Thoracic aorta (tissue), 2 donors: ENCODE data around the gene TPMT. TPM values are rescaled to one million over a fixed set of nuclear protein-coding genes. Genes with fewer than 3 reads are reported as not detected.

ENCODE experiments used
- ATAC-seq: fragments of 150-250 bp; one replicate; pipeline ENCODE4 v1.8.0; 2017; ENCODE audit warnings: low read depth; ENCODE audit not compliant: insufficient number of reproducible peaks, low FRiP score
- DNase-seq: peaks from one replicate; pipeline ENCODE4 v3.0.0-alpha.2; 2020; ENCODE audit warnings: low spot score
- H3K27ac ChIP-seq, 2 donors: fragments of 200-600 bp; sonication (generic); 1 replicate in 1 of 2; 2 replicates in 1 of 2; pipeline ENCODE4 v1.5.1; 2016; ENCODE audit warnings: mild to moderate bottlenecking in 2 of 2, moderate library complexity in 2 of 2
- H3K27me3 ChIP-seq: fragments of 200-600 bp; sonication (generic); replicated peaks from 2 replicates; pipeline ENCODE4 v1.6.0; 2016; ENCODE audit warnings: mild to moderate bottlenecking; ENCODE audit not compliant: insufficient read depth
- H3K36me3 ChIP-seq: fragments of 200-600 bp; sonication (generic); one replicate; pipeline ENCODE4 v1.5.1; 2016
- H3K4me1 ChIP-seq, 2 donors: fragments of 200-600 bp; sonication (generic); 1 replicate in 1 of 2; 2 replicates in 1 of 2; pipeline versions ENCODE4 v1.5.1 to v1.6.0; 2016; ENCODE audit warnings: low read depth in 2 of 2, mild to moderate bottlenecking in 1 of 2; ENCODE audit not compliant: control insufficient read depth in 1 of 2
- H3K4me3 ChIP-seq: fragments of 200-600 bp; sonication (generic); 2 replicates; pipeline ENCODE4 v1.5.1; 2016; ENCODE audit warnings: mild to moderate bottlenecking
- H3K9me3 ChIP-seq: fragments of 200-600 bp; sonication (generic); 2 replicates; pipeline ENCODE4 v1.5.1; 2016
- total RNA-seq, 2 donors: library from RNA; depleted of rRNA; stranded (reverse); fragments of >200 nt; gene quantifications; one replicate each; pipeline versions ENCODE4 v1.1.0 to v1.2.3, GENCODE V29; 2016
- TF ChIP-seq, protein P1 (sequence below): fragments of 200-600 bp; sonication (generic); IDR thresholded peaks from one replicate; pipeline ENCODE4 v1.5.1; 2019; ENCODE audit warnings: antibody characterized with exemption

Gene TPMT
- total RNA-seq, result 1 to 10 TPM; 5.0 to 5.5 TPM

DNA sequence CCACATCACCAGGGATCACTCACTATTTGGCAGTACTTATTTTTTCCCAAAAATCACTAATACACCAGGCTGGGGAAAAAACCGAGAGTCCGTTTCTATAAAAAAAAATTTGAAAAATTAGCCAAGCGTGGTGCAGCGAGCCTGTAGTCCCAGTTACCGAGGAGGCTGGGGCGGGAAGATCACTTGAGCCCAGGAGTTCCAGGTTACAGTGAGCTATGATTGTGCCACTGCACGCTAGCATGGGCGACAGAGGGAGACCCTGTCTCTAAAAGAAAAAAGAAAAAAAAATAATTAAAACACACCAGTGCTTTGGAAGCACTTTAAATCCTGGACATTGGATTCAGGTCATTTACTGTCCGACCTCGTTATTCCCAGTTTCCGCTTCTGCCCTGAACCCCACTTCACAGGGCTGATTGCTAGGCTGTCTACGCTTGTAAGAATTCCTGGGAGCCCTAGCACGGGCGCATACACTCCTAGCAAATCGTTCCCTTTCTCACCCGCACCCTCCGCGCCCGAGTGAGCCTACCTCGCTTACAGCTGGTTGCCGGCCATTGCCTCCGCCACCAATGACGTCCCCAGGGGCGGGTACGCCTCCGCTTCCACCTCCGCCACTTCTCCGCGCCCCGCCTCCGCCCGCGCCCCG, at the start of gene TPMT:
Gene TPMT (minus strand): TSS at position 571 of the 643 bp plus-strand sequence. CDS start 5,950 bp downstream, outside the sequence.
- TF ChIP-seq, protein P1, sequence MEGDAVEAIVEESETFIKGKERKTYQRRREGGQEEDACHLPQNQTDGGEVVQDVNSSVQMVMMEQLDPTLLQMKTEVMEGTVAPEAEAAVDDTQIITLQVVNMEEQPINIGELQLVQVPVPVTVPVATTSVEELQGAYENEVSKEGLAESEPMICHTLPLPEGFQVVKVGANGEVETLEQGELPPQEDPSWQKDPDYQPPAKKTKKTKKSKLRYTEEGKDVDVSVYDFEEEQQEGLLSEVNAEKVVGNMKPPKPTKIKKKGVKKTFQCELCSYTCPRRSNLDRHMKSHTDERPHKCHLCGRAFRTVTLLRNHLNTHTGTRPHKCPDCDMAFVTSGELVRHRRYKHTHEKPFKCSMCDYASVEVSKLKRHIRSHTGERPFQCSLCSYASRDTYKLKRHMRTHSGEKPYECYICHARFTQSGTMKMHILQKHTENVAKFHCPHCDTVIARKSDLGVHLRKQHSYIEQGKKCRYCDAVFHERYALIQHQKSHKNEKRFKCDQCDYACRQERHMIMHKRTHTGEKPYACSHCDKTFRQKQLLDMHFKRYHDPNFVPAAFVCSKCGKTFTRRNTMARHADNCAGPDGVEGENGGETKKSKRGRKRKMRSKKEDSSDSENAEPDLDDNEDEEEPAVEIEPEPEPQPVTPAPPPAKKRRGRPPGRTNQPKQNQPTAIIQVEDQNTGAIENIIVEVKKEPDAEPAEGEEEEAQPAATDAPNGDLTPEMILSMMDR, result no peak
- H3K9me3 ChIP-seq, result no peaks in the 10 kb centered on the region
- no peaks in the 10 kb centered on the region for H3K36me3 ChIP-seq
- H3K27me3 ChIP-seq, result no peaks in the 10 kb centered on the region
- DNase-seq, result no peak
- H3K27ac ChIP-seq, result peak within 1 kb of the TSS; percentile 76 to 83
- H3K4me1 ChIP-seq, result peaks cover 16 to 22% of the 10 kb centered on the region in 2 donors
- peak within 1 kb of the TSS; percentile 99 for H3K4me3 ChIP-seq
- peak; percentile 82 for ATAC-seq

- peaks cover 3% of the 10 kb centered on the region for H3K36me3 ChIP-seq
Measured at GRCh38 chr6:18203786-18204185, 48.9 kb upstream of the TPMT start.

GRCh38 chr6:18192026-18192425, 37.1 kb upstream of the TPMT start:
- no peak for ATAC-seq
- H3K4me1 ChIP-seq, result no peaks in the 10 kb centered on the region
- no peak overlapping the region for H3K4me3 ChIP-seq
- no peak for DNase-seq
- H3K27ac ChIP-seq, result no peak overlapping the region
- no peaks in the 10 kb centered on the region for H3K36me3 ChIP-seq
- TF ChIP-seq, protein P1, result no peak
- H3K27me3 ChIP-seq, result no peaks in the 10 kb centered on the region
- no peaks in the 10 kb centered on the region for H3K9me3 ChIP-seq

More at GRCh38 chr6:18203786-18204185, 48.9 kb upstream of the TPMT start:
- no peaks in the 10 kb centered on the region for H3K4me1 ChIP-seq
- TF ChIP-seq, protein P1, result no peak
- ATAC-seq, result no peak
- H3K4me3 ChIP-seq, result no peak overlapping the region
- H3K27ac ChIP-seq, result no peak overlapping the region
- no peak for DNase-seq
- H3K27me3 ChIP-seq, result no peaks in the 10 kb centered on the region
- H3K9me3 ChIP-seq, result no peaks in the 10 kb centered on the region

DNA sequence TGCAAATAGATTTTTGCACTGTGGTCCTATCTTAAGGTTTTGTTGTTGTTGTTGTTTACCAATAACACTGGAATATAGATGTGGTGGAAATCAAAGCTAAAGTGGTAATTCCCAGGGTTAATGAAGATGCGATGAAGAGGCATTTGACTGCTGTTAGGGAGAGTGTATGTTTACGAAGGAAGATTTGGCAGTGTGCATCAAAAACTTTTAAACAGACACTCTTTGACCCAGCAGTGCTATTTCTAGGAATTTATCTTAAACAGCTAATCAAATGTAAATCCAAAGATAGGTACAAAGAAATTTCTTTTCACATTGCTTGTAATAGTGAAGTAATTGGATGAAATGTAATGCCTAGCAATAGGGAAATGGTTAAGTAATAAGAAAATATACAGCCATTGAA, 34.3 kb upstream of the TPMT start:
- no peaks in the 10 kb centered on the region for H3K9me3 ChIP-seq
- no peak for DNase-seq
- H3K27ac ChIP-seq, result no peak overlapping the region
- TF ChIP-seq, protein P1, result no peak
- no peak for ATAC-seq
- H3K36me3 ChIP-seq, result no peaks in the 10 kb centered on the region
- no peaks in the 10 kb centered on the region for H3K4me1 ChIP-seq
- no peaks in the 10 kb centered on the region for H3K27me3 ChIP-seq
- H3K4me3 ChIP-seq, result no peak overlapping the region

DNA sequence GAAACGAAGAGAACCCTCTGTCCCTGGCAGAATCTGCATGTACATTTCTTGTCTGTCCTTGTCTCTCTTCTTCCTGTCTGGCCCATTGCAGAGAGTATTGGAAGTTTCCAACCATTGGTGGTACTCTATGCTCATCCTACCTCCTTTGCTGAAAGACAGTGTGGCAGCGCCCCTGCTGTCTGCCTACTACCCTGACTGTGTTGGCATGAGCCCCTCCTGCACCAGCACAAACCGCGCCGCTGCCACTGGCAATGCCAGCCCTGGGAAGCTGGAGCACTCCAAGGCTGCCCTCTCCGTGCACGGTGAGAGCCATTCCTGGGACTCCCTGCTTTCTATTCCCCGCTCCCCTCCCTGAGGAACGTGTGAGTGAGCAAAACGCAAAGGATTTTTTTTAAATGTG, 32.8 kb upstream of the TPMT start:
- no peaks in the 10 kb centered on the region for H3K9me3 ChIP-seq
- DNase-seq (no peak), ATAC-seq (no peak)
- no peaks in the 10 kb centered on the region for H3K4me1 ChIP-seq
- H3K27ac ChIP-seq, result no peak overlapping the region
- H3K27me3 ChIP-seq, result no peaks in the 10 kb centered on the region
- TF ChIP-seq, protein P1, result no peak
- H3K36me3 ChIP-seq, result no peaks in the 10 kb centered on the region
- H3K4me3 ChIP-seq, result no peak overlapping the region
